Neural progenitor cell (in vitro differentiated cells): ENCODE measurements around the gene GUCY1B1.

Experiments used
- EZH2phosphoT487 ChIP-seq: fragments of 200-600 bp; sonication (generic); IDR thresholded peaks from 2 replicates; pipeline ENCODE4 v1.6.1; 2017; ENCODE audit warnings: antibody characterized with exemption
- TF ChIP-seq, protein P1 (sequence below): fragments of 200-600 bp; sonication (generic); IDR thresholded peaks from 2 replicates; pipeline ENCODE4 v1.5.1; 2017; ENCODE audit warnings: antibody characterized with exemption, mild to moderate bottlenecking

DNA sequence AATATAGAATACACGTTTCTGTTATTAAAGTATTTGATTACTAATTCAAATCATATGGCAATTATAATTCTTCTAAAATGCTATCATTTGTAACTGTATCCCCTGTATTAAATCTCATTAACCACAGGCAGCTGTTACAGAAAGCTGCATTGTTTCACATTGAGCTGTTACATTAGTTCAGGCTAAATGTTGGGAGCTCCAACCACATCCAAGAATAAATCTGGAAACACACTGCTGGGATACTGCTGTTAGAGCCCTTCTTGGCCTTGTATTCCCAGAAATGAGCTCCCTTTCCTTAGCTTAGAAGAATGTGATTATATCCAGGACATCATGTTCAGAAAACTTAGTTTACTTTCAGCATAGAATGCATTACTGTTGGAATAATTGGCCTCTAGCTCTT, 48.2 kb downstream of the GUCY1B1 start:
- TF ChIP-seq, protein P1, sequence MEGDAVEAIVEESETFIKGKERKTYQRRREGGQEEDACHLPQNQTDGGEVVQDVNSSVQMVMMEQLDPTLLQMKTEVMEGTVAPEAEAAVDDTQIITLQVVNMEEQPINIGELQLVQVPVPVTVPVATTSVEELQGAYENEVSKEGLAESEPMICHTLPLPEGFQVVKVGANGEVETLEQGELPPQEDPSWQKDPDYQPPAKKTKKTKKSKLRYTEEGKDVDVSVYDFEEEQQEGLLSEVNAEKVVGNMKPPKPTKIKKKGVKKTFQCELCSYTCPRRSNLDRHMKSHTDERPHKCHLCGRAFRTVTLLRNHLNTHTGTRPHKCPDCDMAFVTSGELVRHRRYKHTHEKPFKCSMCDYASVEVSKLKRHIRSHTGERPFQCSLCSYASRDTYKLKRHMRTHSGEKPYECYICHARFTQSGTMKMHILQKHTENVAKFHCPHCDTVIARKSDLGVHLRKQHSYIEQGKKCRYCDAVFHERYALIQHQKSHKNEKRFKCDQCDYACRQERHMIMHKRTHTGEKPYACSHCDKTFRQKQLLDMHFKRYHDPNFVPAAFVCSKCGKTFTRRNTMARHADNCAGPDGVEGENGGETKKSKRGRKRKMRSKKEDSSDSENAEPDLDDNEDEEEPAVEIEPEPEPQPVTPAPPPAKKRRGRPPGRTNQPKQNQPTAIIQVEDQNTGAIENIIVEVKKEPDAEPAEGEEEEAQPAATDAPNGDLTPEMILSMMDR = no peak
- no peak for TF ChIP-seq EZH2phosphoT487
